Liver (tissue), 9 donors: ENCODE results near the gene GALNTL6. TPM values are rescaled to one million over a fixed set of nuclear protein-coding genes. Genes with fewer than 3 reads are reported as not detected.

Experiments
- DNase-seq: peaks from one replicate; pipeline ENCODE4 v3.0.0-alpha.2; 2017; ENCODE audit warnings: low spot score
- H3K27ac ChIP-seq, 2 donors: one replicate each; pipeline ENCODE4 v1.7.0; 2013; ENCODE audit warnings: inconsistent platforms in 2 of 2, low read length in 2 of 2, control low read depth in 1 of 2, low read depth in 1 of 2, mild to moderate bottlenecking in 1 of 2
- H3K27me3 ChIP-seq, 4 donors: one replicate each; pipeline versions ENCODE4 v1.6.1 to v1.7.0; 2013; ENCODE audit warnings: low read length in 3 of 4, inconsistent platforms in 1 of 4, mild to moderate bottlenecking in 1 of 4, moderate library complexity in 1 of 4; ENCODE audit not compliant: control insufficient read depth in 4 of 4, insufficient read depth in 4 of 4
- H3K36me3 ChIP-seq, 4 donors: one replicate each; pipeline versions ENCODE4 v1.6.1 to v1.7.0; 2013; ENCODE audit warnings: low read length in 3 of 4, mild to moderate bottlenecking in 3 of 4, low read depth in 1 of 4, moderate library complexity in 1 of 4; ENCODE audit not compliant: control insufficient read depth in 4 of 4, insufficient read depth in 3 of 4
- H3K4me1 ChIP-seq, 4 donors: one replicate each; pipeline versions ENCODE4 v1.6.1 to v1.7.0; 2013; ENCODE audit warnings: low read length in 3 of 4, mild to moderate bottlenecking in 3 of 4, moderate library complexity in 1 of 4; ENCODE audit not compliant: control insufficient read depth in 4 of 4, insufficient read depth in 4 of 4
- H3K4me3 ChIP-seq, 3 donors: one replicate each; pipeline versions ENCODE4 v1.6.1 to v1.7.0; 2013; ENCODE audit warnings: low read length in 3 of 3, control low read depth in 1 of 3, low read depth in 1 of 3, mild to moderate bottlenecking in 1 of 3
- H3K9ac ChIP-seq, 2 donors: one replicate each; pipeline ENCODE4 v1.7.0; 2013; ENCODE audit warnings: low read length in 2 of 2, mild to moderate bottlenecking in 2 of 2, moderate library complexity in 2 of 2, control low read depth in 1 of 2, low read depth in 1 of 2
- H3K9me3 ChIP-seq, 4 donors: one replicate each; pipeline versions ENCODE4 v1.6.1 to v1.7.0; 2013; ENCODE audit warnings: low read length in 3 of 4; ENCODE audit not compliant: control insufficient read depth in 4 of 4
- EGR1 ChIP-seq, 2 donors: IDR thresholded peaks; 2 replicates each; pipeline ENCODE4 v1.6.1; 2016 to 2018; ENCODE audit warnings: antibody characterized with exemption in 2 of 2, low read depth in 2 of 2
- FOXA1 ChIP-seq: IDR thresholded peaks from 2 replicates; pipeline ENCODE4 v1.6.1; 2016; ENCODE audit warnings: antibody characterized with exemption
- FOXA2 ChIP-seq: IDR thresholded peaks from 2 replicates; pipeline ENCODE4 v1.6.1; 2016; ENCODE audit warnings: antibody characterized with exemption
- GABPA ChIP-seq, 2 donors: IDR thresholded peaks in 1 of 2; conservative IDR thresholded peaks in 1 of 2; 2 replicates each; pipeline ENCODE4 v1.6.1; 2016; ENCODE audit warnings: antibody characterized with exemption in 2 of 2, mild to moderate bottlenecking in 1 of 2, moderate library complexity in 1 of 2
- HNF4A ChIP-seq, 2 donors: conservative IDR thresholded peaks; 2 replicates each; pipeline ENCODE4 v1.6.1; 2016; ENCODE audit warnings: antibody characterized with exemption in 2 of 2, mild to moderate bottlenecking in 2 of 2
- HNF4G ChIP-seq: IDR thresholded peaks from 2 replicates; pipeline ENCODE4 v1.6.1; 2016; ENCODE audit warnings: antibody characterized with exemption
- JUND ChIP-seq, 2 donors: IDR thresholded peaks; 2 replicates each; pipeline ENCODE4 v1.6.1; 2016; ENCODE audit warnings: antibody characterized with exemption in 2 of 2
- NR2F2 ChIP-seq: IDR thresholded peaks from 2 replicates; pipeline ENCODE4 v1.6.1; 2016; ENCODE audit warnings: antibody characterized with exemption
- RAD21 ChIP-seq, 2 donors: IDR thresholded peaks; 2 replicates each; pipeline ENCODE4 v1.6.1; 2016; ENCODE audit warnings: antibody characterized with exemption in 2 of 2, mild to moderate bottlenecking in 2 of 2
- REST ChIP-seq: IDR thresholded peaks from 2 replicates; pipeline ENCODE4 v1.6.1; 2016; ENCODE audit warnings: antibody characterized with exemption, mild to moderate bottlenecking
- RXRA ChIP-seq, 2 donors: IDR thresholded peaks; 2 replicates each; pipeline ENCODE4 v1.6.1; 2017 to 2018; ENCODE audit warnings: antibody characterized with exemption in 2 of 2, mild to moderate bottlenecking in 1 of 2
- SP1 ChIP-seq: IDR thresholded peaks from 2 replicates; pipeline ENCODE4 v1.6.1; 2018; ENCODE audit warnings: antibody characterized with exemption, mild to moderate bottlenecking
- TAF1 ChIP-seq: conservative IDR thresholded peaks from 2 replicates; pipeline ENCODE4 v1.6.1; 2016; ENCODE audit warnings: antibody characterized with exemption, mild to moderate bottlenecking
- YY1 ChIP-seq: IDR thresholded peaks from 2 replicates; pipeline ENCODE4 v1.6.1; 2016; ENCODE audit warnings: antibody characterized with exemption, mild to moderate bottlenecking
- ZBTB33 ChIP-seq: IDR thresholded peaks from 2 replicates; pipeline ENCODE4 v1.6.1; 2016; ENCODE audit warnings: antibody characterized with exemption
- WGBS: extraction: QIAGEN DNeasy Blood & Tissue Kit; methylation state at CpG from one replicate; pipeline ENCODE4 v1.1.7; 2013; 5-methylcytosine and 5-hydroxymethylcytosine counted together
- polyA plus RNA-seq, 2 donors: library from polyadenylated mRNA; stranded (reverse) in 1 of 2; unstranded in 1 of 2; fragments of 200-250 nt in 1 of 2; fragments of >200 nt in 1 of 2; fragmentation: Nextera tagmentation in 1 of 2; extraction: Ambion mirVana in 1 of 2; gene quantifications; one replicate each; pipeline versions ENCODE4 v1.2.1 to v1.2.3, GENCODE V29; 2013 to 2015
- total RNA-seq, 2 donors: library from RNA; depleted of rRNA; stranded (reverse); fragments of >200 nt; gene quantifications; one replicate each; pipeline ENCODE4 v1.2.3, GENCODE V29; 2014
- TF ChIP-seq, protein P1 (sequence below): IDR thresholded peaks from 2 replicates; pipeline ENCODE4 v1.6.1; 2016; ENCODE audit warnings: antibody characterized with exemption
- TF ChIP-seq, protein P2 (sequence below): IDR thresholded peaks from 2 replicates; pipeline ENCODE4 v1.6.1; 2016; ENCODE audit warnings: antibody characterized with exemption
- donor health status: healthy.
- donor health status: healthy.
- donor health status: healthy.
- donor health status: healthy.
- donor health status: healthy.

The GALNTL6 gene
- total and polyA plus RNA-seq, 4 donors: 0.06 to 0.08 TPM; not detected in 2

DNA sequence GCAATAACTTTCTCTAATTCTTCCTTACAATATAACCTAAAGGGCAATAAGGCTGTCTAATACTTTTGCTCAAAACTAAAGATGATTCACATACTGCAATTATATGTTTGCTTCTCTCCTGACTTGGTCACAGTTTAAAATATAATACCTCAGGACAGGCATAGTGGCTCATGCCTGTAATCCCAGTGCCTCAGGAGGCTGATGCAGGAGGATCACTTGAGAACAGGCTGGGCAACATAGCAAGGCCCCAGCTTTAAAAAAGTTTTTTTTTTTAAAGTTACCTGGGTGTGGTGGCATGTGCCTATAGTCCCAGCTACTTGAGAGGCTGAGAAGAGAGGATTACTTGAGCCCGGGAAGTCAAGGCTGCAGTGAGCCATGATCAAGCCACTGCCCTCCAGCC, 1125.7 kb downstream of the GALNTL6 start:
- Histone ChIP-seq H3K36me3 (no peaks in the 10 kb centered on the region), H3K27ac (no peak overlapping the region), H3K9ac (no peak overlapping the region), H3K9me3 (no peaks in the 10 kb centered on the region), H3K4me1 (no peaks in the 10 kb centered on the region), H3K4me3 (no peak overlapping the region), H3K27me3 (no peaks in the 10 kb centered on the region)
- WGBS: 98% methylated on average over 1 of the region's 1 CpG
- DNase-seq: no peak
- TF ChIP-seq REST: no peak
- no peak for TF ChIP-seq JUND (IDR thresholded peaks at IDR 0.05)
- TF ChIP-seq, protein P1, sequence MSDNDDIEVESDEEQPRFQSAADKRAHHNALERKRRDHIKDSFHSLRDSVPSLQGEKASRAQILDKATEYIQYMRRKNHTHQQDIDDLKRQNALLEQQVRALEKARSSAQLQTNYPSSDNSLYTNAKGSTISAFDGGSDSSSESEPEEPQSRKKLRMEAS: no peak
- TF ChIP-seq, protein P2, sequence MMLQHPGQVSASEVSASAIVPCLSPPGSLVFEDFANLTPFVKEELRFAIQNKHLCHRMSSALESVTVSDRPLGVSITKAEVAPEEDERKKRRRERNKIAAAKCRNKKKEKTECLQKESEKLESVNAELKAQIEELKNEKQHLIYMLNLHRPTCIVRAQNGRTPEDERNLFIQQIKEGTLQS: no peak
- TF ChIP-seq RXRA (IDR thresholded peaks at IDR 0.05): no peak
- TF ChIP-seq FOXA2: no peak
- no peak for TF ChIP-seq SP1
- no peak for TF ChIP-seq YY1
- no peak for TF ChIP-seq FOXA1
- no peak for TF ChIP-seq GABPA (IDR thresholded peaks at IDR 0.05 in 1 of 2, conservative IDR thresholded peaks at IDR 0.05 in 1 of 2)
- TF ChIP-seq HNF4G: no peak
- TF ChIP-seq RAD21 (IDR thresholded peaks at IDR 0.05): no peak
- TF ChIP-seq HNF4A (conservative IDR thresholded peaks at IDR 0.05): no peak
- no peak for TF ChIP-seq NR2F2
- TF ChIP-seq EGR1 (IDR thresholded peaks at IDR 0.05; ENCODE audit: low read depth in 2 of 2): no peak
- TF ChIP-seq ZBTB33: no peak

DNA sequence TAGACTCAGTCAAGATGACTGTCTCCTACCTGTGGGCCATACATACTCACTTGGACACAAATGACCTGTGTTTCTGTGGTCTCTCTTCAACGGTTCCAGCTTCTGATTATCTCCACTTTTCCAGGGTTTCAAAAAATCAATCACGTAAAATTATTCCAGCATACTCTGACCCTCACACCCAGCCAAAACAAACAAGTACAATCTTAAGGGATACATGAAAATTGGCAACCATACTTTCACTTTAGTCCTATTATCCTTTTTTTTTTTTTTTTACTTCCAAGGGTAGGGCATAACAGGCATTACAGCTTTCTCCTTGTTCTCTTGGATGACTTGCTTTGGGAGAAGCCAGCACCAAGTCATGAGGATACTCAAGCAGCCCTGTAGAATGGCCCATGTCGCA, 1129.6 kb downstream of the GALNTL6 start:
- Histone ChIP-seq H3K4me1 (no peaks in the 10 kb centered on the region), H3K4me3 (no peak overlapping the region), H3K27me3 (no peaks in the 10 kb centered on the region), H3K9me3 (no peaks in the 10 kb centered on the region), H3K27ac (no peak overlapping the region), H3K36me3 (no peaks in the 10 kb centered on the region), H3K9ac (no peak overlapping the region)
- WGBS: 46% methylated on average over 3 of the region's 3 CpGs
- TF ChIP-seq FOXA2 (no peak), EGR1 (IDR thresholded peaks at IDR 0.05; ENCODE audit: low read depth in 2 of 2) (no peak), SP1 (no peak), RXRA (IDR thresholded peaks at IDR 0.05) (no peak), HNF4G (no peak), ZBTB33 (no peak), TAF1 (no peak)
- TF ChIP-seq, protein P2: no peak
- DNase-seq: no peak
